Measurements from ENCODE around the gene FNDC11.
"Not testable (repeated sequence)": the region's sequence is repeated elsewhere in the genome, so short reads cannot be mapped to it uniquely, and the experiment has no call there.

The FNDC11 gene

GRCh38 chr20:63557481-63557891 is 3.5 kb downstream of the FNDC11 start:
- no peak for DNase-seq
- Histone ChIP-seq H3K9me3 (ENCODE audit: control extremely low read depth in 1 of 5, control insufficient read depth in 4 of 5, insufficient read depth in 2 of 5, low read depth in 1 of 5, low read length in 4 of 5) (no peaks in the 10 kb centered on the region), H3K4me3 (ENCODE audit: control insufficient read depth in 1 of 7, extremely low read depth in 1 of 7, insufficient read depth in 4 of 7, low read depth in 2 of 7, low read length in 6 of 7) (no peak overlapping the region), H3K27ac (ENCODE audit: insufficient read depth in 1 of 2, low read depth in 1 of 2, low read length in 2 of 2, poor library complexity in 1 of 2, severe bottlenecking in 2 of 2) (no peak overlapping the region), H3K27me3 (replicated peaks in 2 of 5; ENCODE audit: control insufficient read depth in 4 of 5, insufficient read depth in 5 of 5, low read length in 4 of 5) (peaks cover 0 to 11% (median 2%) of the 10 kb centered on the region in 5 experiments), H3K4me1 (ENCODE audit: control extremely low read depth in 1 of 4, control insufficient read depth in 4 of 4, insufficient read depth in 4 of 4, low read length in 3 of 4) (peaks cover 0 to 21% (median 19%) of the 10 kb centered on the region in 4 experiments), H3K36me3 (ENCODE audit: control insufficient read depth in 4 of 4, insufficient read depth in 4 of 4, low read length in 3 of 4) (peaks cover 0 to 7% (median 0%) of the 10 kb centered on the region in 4 experiments)
- ChIA-PET CTCF (interaction anchor here (0.9 to 1.3 kb wide), 3 partner anchors 8 to 28 kb away, joined by 3 to 5 read pairs (median 3); no protein-coding TSS in a partner anchor), POLR2A (interaction anchor here (0.6 to 1.3 kb wide), 2 partner anchors 11 to 124 kb away, joined by 3 to 4 read pairs; no protein-coding TSS in a partner anchor)
- 95% methylated on average over 8 of the region's 19 CpGs for WGBS (ENCODE audit: insufficient coverage)

- Histone ChIP-seq H3K4me1 (ENCODE audit: control extremely low read depth in 1 of 4, control insufficient read depth in 4 of 4, insufficient read depth in 4 of 4, low read length in 3 of 4) (peaks cover 0 to 8% (median 7%) of the 10 kb centered on the region in 4 experiments), H3K36me3 (ENCODE audit: control insufficient read depth in 4 of 4, insufficient read depth in 4 of 4, low read length in 3 of 4) (peaks cover 0 to 13% (median 0%) of the 10 kb centered on the region in 4 experiments), H3K27ac (ENCODE audit: insufficient read depth in 1 of 2, low read depth in 1 of 2, low read length in 2 of 2, poor library complexity in 1 of 2, severe bottlenecking in 2 of 2) (no peak overlapping the region), H3K9me3 (ENCODE audit: control extremely low read depth in 1 of 5, control insufficient read depth in 4 of 5, insufficient read depth in 2 of 5, low read depth in 1 of 5, low read length in 4 of 5) (no peaks in the 10 kb centered on the region), H3K4me3 (ENCODE audit: control insufficient read depth in 1 of 7, extremely low read depth in 1 of 7, insufficient read depth in 4 of 7, low read depth in 2 of 7, low read length in 6 of 7) (no peak overlapping the region), H3K27me3 (replicated peaks in 2 of 5; ENCODE audit: control insufficient read depth in 4 of 5, insufficient read depth in 5 of 5, low read length in 4 of 5) (peaks cover 0 to 11% (median 2%) of the 10 kb centered on the region in 5 experiments)
- 98% methylated on average over 7 of the region's 14 CpGs for WGBS (ENCODE audit: insufficient coverage)
- ChIA-PET CTCF (no interaction called here), POLR2A (no interaction called here)
- DNase-seq, result no peak
Observed at GRCh38 chr20:63558804-63559484, 5.0 kb downstream of the FNDC11 start.

GRCh38 chr20:63559485-63560332 is 5.8 kb downstream of the FNDC11 start:
- CTCF ChIA-PET; H3K4me1 ChIP-seq (ENCODE audit: control extremely low read depth in 1 of 4, control insufficient read depth in 4 of 4, insufficient read depth in 4 of 4, low read length in 3 of 4); H3K4me3 ChIP-seq (ENCODE audit: control insufficient read depth in 1 of 7, extremely low read depth in 1 of 7, insufficient read depth in 4 of 7, low read depth in 2 of 7, low read length in 6 of 7); POLR2A ChIA-PET; DNase-seq; H3K9me3 ChIP-seq (ENCODE audit: control extremely low read depth in 1 of 5, control insufficient read depth in 4 of 5, insufficient read depth in 2 of 5, low read depth in 1 of 5, low read length in 4 of 5); H3K27ac ChIP-seq (ENCODE audit: insufficient read depth in 1 of 2, low read depth in 1 of 2, low read length in 2 of 2, poor library complexity in 1 of 2, severe bottlenecking in 2 of 2): not testable (repeated sequence)
- Histone ChIP-seq H3K36me3 (ENCODE audit: control insufficient read depth in 4 of 4, insufficient read depth in 4 of 4, low read length in 3 of 4) (peaks cover 0 to 13% (median 0%) of the 10 kb centered on the region in 4 experiments), H3K27me3 (replicated peaks in 2 of 5; ENCODE audit: control insufficient read depth in 4 of 5, insufficient read depth in 5 of 5, low read length in 4 of 5) (peaks cover 0 to 13% (median 0%) of the 10 kb centered on the region in 5 experiments)
- WGBS (ENCODE audit: insufficient coverage), result 98% methylated on average over 24 of the region's 31 CpGs

GRCh38 chr20:63560333-63560805 is 6.4 kb downstream of the FNDC11 start:
- WGBS (ENCODE audit: insufficient coverage), result 98% methylated on average over 16 of the region's 16 CpGs
- H3K4me3 ChIP-seq (ENCODE audit: control insufficient read depth in 1 of 7, extremely low read depth in 1 of 7, insufficient read depth in 4 of 7, low read depth in 2 of 7, low read length in 6 of 7), result no peak overlapping the region
- no peaks in the 10 kb centered on the region for H3K9me3 ChIP-seq (ENCODE audit: control extremely low read depth in 1 of 5, control insufficient read depth in 4 of 5, insufficient read depth in 2 of 5, low read depth in 1 of 5, low read length in 4 of 5)
- no peak for DNase-seq
- H3K27me3 ChIP-seq (replicated peaks in 2 of 5; ENCODE audit: control insufficient read depth in 4 of 5, insufficient read depth in 5 of 5, low read length in 4 of 5), result peaks cover 0 to 12% (median 0%) of the 10 kb centered on the region in 5 experiments
- H3K27ac ChIP-seq (ENCODE audit: insufficient read depth in 1 of 2, low read depth in 1 of 2, low read length in 2 of 2, poor library complexity in 1 of 2, severe bottlenecking in 2 of 2), result no peak overlapping the region
- no peaks in the 10 kb centered on the region for H3K4me1 ChIP-seq (ENCODE audit: control extremely low read depth in 1 of 4, control insufficient read depth in 4 of 4, insufficient read depth in 4 of 4, low read length in 3 of 4)
- POLR2A ChIA-PET, result no interaction called here
- CTCF ChIA-PET, result interaction anchor here (0.9 to 1.0 kb wide), 2 partner anchors 9 to 98 kb away, joined by 3 read pairs; partner anchors contain the start of gene RTEL1
- H3K36me3 ChIP-seq (ENCODE audit: control insufficient read depth in 4 of 4, insufficient read depth in 4 of 4, low read length in 3 of 4), result peaks cover 0 to 13% (median 0%) of the 10 kb centered on the region in 4 experiments

- H3K36me3 ChIP-seq (ENCODE audit: control insufficient read depth in 4 of 4, insufficient read depth in 4 of 4, low read length in 3 of 4), result peaks cover 0 to 13% (median 0%) of the 10 kb centered on the region in 4 experiments
- no peaks in the 10 kb centered on the region for H3K4me1 ChIP-seq (ENCODE audit: control extremely low read depth in 1 of 4, control insufficient read depth in 4 of 4, insufficient read depth in 4 of 4, low read length in 3 of 4)
- H3K27me3 ChIP-seq (replicated peaks in 2 of 5; ENCODE audit: control insufficient read depth in 4 of 5, insufficient read depth in 5 of 5, low read length in 4 of 5), result peaks cover 0 to 16% (median 0%) of the 10 kb centered on the region in 5 experiments
- DNase-seq, result no peak
- H3K9me3 ChIP-seq (ENCODE audit: control extremely low read depth in 1 of 5, control insufficient read depth in 4 of 5, insufficient read depth in 2 of 5, low read depth in 1 of 5, low read length in 4 of 5), result no peaks in the 10 kb centered on the region
- ChIA-PET POLR2A (no interaction called here), CTCF (interaction anchor here (0.9 to 1.7 kb wide), 5 partner anchors 8 to 97 kb away, joined by 3 to 4 read pairs (median 3); partner anchors contain the start of gene RTEL1)
- over 99% methylated on average over 22 of the region's 26 CpGs for WGBS (ENCODE audit: insufficient coverage)
- H3K4me3 ChIP-seq (ENCODE audit: control insufficient read depth in 1 of 7, extremely low read depth in 1 of 7, insufficient read depth in 4 of 7, low read depth in 2 of 7, low read length in 6 of 7), result no peak overlapping the region
- H3K27ac ChIP-seq (ENCODE audit: insufficient read depth in 1 of 2, low read depth in 1 of 2, low read length in 2 of 2, poor library complexity in 1 of 2, severe bottlenecking in 2 of 2), result no peak overlapping the region
Observed at GRCh38 chr20:63560856-63561609, 7.1 kb downstream of the FNDC11 start.

GRCh38 chr20:63561624-63562396 is 7.9 kb downstream of the FNDC11 start:
- Histone ChIP-seq H3K36me3 (ENCODE audit: control insufficient read depth in 4 of 4, insufficient read depth in 4 of 4, low read length in 3 of 4) (peaks cover 0 to 13% (median 0%) of the 10 kb centered on the region in 4 experiments), H3K4me1 (ENCODE audit: control extremely low read depth in 1 of 4, control insufficient read depth in 4 of 4, insufficient read depth in 4 of 4, low read length in 3 of 4) (peaks cover 0 to 2% (median under 1%) of the 10 kb centered on the region in 4 experiments), H3K9me3 (ENCODE audit: control extremely low read depth in 1 of 5, control insufficient read depth in 4 of 5, insufficient read depth in 2 of 5, low read depth in 1 of 5, low read length in 4 of 5) (no peaks in the 10 kb centered on the region), H3K4me3 (ENCODE audit: control insufficient read depth in 1 of 7, extremely low read depth in 1 of 7, insufficient read depth in 4 of 7, low read depth in 2 of 7, low read length in 6 of 7) (no peak overlapping the region), H3K27ac (ENCODE audit: insufficient read depth in 1 of 2, low read depth in 1 of 2, low read length in 2 of 2, poor library complexity in 1 of 2, severe bottlenecking in 2 of 2) (no peak overlapping the region), H3K27me3 (replicated peaks in 2 of 5; ENCODE audit: control insufficient read depth in 4 of 5, insufficient read depth in 5 of 5, low read length in 4 of 5) (peaks cover 0 to 16% (median 0%) of the 10 kb centered on the region in 5 experiments)
- WGBS (ENCODE audit: insufficient coverage), result 93% methylated on average over 34 of the region's 36 CpGs
- POLR2A ChIA-PET, result no interaction called here
- DNase-seq, result no peak
- CTCF ChIA-PET, result interaction anchor here (0.9 to 1.7 kb wide), 4 partner anchors 11 to 19 kb away, joined by 3 to 4 read pairs (median 4); no protein-coding TSS in a partner anchor

All from common myeloid progenitor, CD34-positive (primary cell).